DLD1 (cell line): ENCODE data around the gene CCDC171.

ENCODE experiments used
- in situ Hi-C: cut with HindIII; loops from 2 replicates; pipeline ENCODE4 v1.10.0; 2017; ENCODE audit warnings: low sequenced_read_pairs

CCDC171 gene

DNA sequence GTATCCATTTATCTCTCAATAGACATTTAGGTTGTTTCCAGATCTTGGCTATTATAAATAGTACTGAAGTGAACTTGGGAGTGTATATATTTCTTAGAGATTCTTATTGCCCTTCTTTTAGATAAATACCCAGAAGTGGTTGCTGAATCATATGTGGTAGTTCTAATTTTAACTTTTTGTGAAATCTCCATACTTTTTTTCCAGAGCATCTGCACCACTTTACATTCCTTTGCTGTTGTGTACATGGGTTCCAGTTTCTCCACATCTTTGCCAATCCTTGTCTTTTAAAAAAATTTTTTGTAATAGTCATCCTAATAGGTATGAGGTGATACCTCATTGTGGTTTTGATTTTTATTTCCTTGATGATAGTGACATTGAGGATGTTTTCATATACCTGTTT is 303.7 kb downstream of the CCDC171 start:
- in situ Hi-C loops, result no loop called here

DNA sequence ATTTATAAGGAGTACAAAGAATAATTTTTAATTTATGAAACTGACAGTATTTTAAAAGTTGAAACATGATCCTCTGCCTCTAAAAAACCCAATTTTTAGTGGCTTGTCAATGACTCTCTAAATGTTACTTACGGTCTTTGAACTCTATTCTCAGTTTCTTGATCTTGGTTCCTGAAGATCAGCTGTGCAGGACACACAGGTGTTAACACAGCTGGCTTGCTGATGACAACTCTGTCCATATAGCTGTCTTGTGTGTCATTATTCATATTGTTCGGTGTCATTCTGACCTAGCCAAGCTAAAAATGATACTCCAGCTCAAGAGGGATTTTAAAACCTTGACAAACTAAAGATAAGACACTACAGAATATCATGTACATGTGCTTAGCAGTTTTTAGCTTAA is 314.5 kb downstream of the CCDC171 start:
- in situ Hi-C loops, result no loop called here

GRCh38 chr9:15867988-15868387 is 315.1 kb downstream of the CCDC171 start:
- in situ Hi-C loops, result no loop called here

- in situ Hi-C loops, result no loop called here
Measured at GRCh38 chr9:15873573-15874177, 320.8 kb downstream of the CCDC171 start.

DNA sequence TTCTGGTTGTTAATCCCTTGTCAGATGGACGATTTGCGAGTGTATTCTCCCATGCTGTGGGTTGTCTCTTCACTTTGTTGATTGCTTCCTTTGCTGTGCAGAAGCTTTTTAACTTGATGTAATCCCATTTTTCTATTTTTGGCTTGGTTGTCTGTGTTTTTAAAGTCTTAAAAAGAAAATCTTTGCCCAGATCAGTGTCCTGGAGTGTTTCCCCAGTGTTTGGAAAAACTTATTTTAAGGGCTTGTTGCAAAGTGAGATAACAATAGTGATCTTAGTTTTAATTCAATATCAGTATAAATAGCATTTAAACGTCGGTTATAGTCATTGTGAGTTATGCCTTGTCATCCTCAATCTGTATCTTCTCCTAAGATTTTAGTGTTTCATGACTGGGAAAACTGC is 329.5 kb downstream of the CCDC171 start:
- in situ Hi-C loops, result no loop called here

DNA sequence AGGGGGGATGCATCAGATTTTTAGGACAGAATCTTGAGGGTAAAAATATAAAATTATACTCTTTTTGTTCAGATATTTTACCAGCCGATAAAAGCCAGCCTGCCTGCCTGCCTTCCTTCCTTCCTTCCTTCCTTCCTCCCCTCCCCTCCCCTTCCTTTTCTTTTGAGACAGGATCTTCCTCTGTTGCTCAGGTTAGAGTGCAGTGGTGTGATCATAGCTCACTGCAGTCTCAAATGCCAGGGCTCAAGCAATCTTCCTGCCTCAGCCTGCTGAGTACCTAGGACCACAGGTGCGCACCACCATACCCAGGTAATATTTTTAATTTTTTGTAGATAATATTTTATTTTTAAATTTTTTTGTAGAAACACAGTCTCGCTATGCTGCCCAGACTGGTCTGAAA is 330.0 kb downstream of the CCDC171 start:
- in situ Hi-C loops, result no loop called here

DNA sequence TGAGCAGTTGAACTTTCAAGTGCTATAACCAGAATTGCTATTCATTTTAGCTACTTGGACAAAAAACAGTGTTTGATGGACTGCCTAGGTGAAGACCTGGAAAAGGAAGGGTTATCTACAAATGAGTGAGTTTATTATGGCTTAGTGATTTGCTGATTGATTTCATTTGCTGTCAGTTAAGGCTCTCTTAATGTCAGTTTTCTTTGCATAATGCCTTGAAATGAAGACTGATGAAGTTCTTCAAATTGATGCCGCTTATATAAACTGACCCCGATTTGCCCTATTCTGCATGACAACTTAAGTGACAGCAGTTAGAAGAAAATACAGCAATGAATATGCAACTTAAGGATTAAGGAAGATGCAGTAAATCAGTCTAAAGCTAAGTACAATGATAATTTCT is 332.6 kb downstream of the CCDC171 start:
- in situ Hi-C loops, result no loop called here

- in situ Hi-C loops, result no loop called here
Measured at GRCh38 chr9:15889555-15889954, 336.7 kb downstream of the CCDC171 start.

DNA sequence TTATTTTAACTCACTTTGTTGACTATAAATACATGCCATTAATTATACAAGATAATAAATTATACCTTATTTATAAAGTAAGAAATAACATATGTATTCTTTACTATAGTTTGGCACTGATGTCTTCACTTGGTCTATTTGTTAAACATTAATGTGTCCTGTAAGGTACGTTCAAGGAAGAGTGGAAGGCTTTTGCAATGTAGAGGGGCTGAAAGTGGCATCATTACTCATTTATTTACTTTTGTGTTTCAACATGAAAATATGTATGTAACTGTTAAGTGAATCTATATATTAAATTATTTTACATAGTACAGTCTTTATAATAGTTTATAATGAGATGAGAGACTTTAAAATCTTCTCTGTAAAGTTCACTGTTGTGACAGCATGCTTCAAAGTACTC is 348.7 kb downstream of the CCDC171 start:
- in situ Hi-C loops, result no loop called here

- in situ Hi-C loops, result no loop called here
Measured at GRCh38 chr9:15909297-15909696, 356.5 kb downstream of the CCDC171 start.

- in situ Hi-C loops, result no loop called here
Measured at GRCh38 chr9:15915711-15916110, 362.9 kb downstream of the CCDC171 start.

GRCh38 chr9:15927161-15927560 is 374.3 kb downstream of the CCDC171 start:
- in situ Hi-C loops, result no loop called here

- in situ Hi-C loops, result no loop called here
Measured at GRCh38 chr9:15935661-15936305, 382.9 kb downstream of the CCDC171 start.

DNA sequence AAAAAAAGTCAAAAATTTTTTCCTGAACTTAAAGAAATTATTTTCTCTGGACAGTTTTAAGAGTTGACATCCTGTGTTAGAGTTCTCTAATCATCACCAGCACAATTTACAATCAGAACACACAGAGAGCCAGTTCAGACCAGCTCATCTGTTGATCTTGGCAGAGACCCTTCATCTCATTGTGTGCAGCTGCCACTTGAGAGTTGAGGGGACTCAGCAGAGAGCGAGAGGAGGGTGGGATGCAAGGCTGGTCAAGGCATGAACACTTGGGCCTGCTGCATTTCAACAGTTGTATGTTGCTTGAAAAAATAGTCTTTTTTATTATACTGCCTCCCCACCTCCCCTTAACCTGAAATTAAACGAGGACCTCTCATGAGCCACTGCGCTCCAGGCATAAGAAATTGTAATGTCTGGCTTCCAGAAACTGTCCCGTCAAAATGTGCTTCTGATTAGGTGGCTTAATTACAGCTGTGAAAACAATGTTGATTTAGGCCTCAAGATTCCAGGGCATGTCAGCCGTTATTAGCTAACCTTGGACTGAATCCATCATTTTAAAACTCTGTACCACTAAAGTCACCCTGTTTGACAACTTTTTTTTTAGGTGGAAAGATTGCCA is 383.6 kb downstream of the CCDC171 start:
- in situ Hi-C loops, result no loop called here

- in situ Hi-C loops, result no loop called here
Measured at GRCh38 chr9:15942831-15943424, 390.1 kb downstream of the CCDC171 start.

DNA sequence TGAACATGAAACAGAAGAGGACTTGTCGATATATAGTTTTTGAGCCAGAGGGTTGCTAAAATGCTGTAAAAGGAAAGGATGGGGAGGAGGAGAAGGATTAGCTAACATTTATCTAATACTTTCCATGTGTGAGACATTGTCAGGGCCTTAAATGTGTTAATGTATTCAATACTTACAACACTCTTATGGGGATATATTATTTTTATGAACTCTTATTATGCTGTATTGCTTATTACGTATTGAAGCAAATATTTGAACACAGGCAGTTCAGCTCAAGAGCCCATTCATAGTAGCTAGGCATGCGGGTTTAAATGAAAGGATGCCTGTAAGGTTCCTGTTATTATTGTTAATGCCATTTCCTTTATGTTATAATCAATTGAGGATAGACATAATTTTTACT is 391.5 kb downstream of the CCDC171 start:
- in situ Hi-C loops, result no loop called here

DNA sequence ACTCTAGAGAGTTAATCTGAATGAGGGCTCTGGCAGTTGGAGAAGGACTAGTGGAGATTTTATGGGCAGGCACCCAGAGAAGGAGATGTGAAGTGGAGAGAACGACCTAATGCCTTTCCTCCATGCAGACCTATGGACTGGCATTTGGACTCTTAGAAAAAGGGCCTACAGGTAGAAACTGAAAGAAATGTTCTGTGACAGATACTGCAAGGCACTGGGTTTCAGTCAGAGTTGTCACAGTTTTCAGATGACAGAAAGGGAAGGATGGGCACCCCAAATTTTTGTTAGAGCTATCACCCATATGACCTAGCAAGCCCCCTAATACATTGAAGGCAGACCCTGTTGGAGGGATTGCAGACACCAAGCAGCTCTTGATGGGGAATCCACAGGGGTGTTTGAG is 406.8 kb downstream of the CCDC171 start:
- in situ Hi-C loops, result no loop called here

DNA sequence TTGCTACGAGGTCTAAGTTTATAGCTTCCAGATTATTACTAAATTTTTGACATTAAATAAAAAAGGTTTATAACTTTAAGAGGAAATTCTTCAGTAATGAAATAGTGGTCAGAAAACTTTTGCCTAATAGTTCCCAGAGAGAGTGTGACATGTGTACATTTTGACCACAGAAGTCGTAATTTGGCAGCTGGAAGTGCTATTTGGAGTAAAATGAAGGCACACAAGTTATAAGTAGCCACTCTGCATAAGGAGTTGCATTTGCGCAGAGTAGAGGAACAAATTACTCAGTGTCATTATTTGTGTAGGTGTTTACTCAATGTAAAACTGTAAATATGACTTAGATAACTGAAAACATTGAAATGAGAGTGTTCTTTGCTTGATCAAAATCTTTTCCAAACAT is 408.4 kb downstream of the CCDC171 start:
- in situ Hi-C loops, result no loop called here

DNA sequence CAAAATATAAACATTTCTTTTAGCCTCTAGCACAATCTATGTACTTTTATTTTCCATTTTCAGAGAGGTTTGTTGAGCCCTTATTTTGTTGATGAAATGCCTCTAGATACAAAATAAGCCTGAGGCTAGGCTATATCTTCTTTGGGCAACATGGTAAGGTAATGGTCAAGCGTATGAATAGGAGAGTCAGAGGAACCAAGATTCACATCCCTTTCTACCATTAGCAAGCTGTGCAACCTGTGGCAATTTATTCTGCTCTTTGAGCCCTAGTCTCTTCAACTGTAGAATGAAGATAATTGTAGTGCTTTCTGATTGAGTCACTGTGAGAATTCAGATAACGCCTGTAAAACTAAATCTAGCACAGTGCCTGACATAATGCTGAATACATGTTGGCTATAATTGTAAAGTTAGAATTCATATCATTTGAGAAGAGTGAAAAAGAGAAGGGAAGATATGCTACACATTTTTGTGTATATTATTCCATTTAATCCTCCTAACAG is 412.5 kb downstream of the CCDC171 start:
- in situ Hi-C loops, result no loop called here

DNA sequence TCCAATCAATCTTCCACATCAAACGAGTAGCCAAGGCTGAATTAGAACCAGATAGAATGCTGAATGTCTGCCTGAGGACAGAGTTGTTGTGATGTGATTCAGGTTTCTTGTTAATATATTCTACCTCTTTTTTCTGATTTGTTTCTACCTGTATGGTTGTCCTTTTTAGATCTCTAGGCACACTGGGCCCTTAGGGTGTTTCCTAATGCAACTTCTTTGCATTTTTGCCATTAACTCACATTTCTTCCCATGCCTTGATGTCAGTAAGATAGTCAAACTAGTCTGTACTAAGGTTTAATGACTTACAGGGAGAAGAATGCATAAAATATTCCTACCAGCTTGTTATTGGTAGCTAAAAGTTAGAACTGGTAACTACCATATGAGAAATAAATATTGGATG is 413.6 kb downstream of the CCDC171 start:
- in situ Hi-C loops, result no loop called here

DNA sequence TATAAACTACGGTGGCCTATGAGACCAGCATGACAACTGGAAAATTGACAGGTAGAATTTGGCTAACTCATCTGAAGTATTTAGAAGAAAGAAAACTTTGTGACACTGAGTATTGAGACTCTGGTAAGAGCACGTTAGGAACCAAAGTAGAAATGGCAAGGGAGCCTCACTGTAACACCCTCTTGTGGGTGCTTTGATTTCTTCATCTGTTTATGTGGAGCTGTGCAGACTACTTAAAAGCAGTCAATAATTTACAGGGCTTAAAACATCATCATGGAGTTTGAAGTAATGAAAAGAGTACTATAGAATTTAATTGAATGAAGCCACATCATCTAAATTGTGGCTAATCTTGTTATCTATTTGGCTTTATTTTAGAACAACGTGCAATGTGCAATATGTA is 414.2 kb downstream of the CCDC171 start:
- in situ Hi-C loops, result no loop called here

DNA sequence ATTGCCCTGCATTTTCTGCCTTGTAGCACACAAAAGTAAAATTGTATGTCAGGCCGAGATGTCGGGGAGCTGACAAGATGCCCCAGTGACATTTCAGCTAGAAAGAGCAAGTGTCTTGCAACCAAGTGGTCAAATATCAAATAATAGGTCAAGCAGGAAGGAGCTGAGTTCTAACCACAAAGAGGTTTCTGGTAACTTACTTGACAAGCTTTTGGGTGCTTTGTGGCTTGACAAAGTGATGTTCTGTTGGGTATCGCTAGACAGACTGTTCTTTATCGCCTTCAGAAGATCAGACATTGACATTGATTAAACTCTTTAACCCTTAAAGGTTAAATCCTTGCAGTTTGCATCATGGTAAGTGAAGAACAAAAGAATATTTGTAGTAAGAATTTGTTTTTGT is 419.9 kb downstream of the CCDC171 start:
- in situ Hi-C loops, result loop anchor here (10.0 kb wide), 1 partner anchor 52 kb away; no protein-coding TSS in a partner anchor
